HL-60 (cell line): ENCODE measurements around the gene FARSB.

ENCODE experiments used
- CTCF ChIP-seq: IDR thresholded peaks from one replicate; pipeline ENCODE4 v1.5.1; 2011; ENCODE audit warnings: low read length, control low read depth, inconsistent platforms; ENCODE audit not compliant: insufficient read depth
- POLR2AphosphoS5 ChIP-seq: IDR thresholded peaks from 2 replicates; pipeline ENCODE4 v1.6.1; 2012; ENCODE audit warnings: low read depth
- SPI1 ChIP-seq: IDR thresholded peaks from 2 replicates; pipeline ENCODE4 v1.6.1; 2012; ENCODE audit warnings: low read depth, mild to moderate bottlenecking, borderline replicate concordance
- TF ChIP-seq, protein P1 (sequence below): IDR thresholded peaks from 2 replicates; pipeline ENCODE4 v1.6.1; 2012; ENCODE audit warnings: low read depth; ENCODE audit not compliant: insufficient replicate concordance

GRCh38 chr2:222653280-222653679, 2.6 kb downstream of the FARSB start:
- TF ChIP-seq POLR2AphosphoS5 (no peak), CTCF (no peak), SPI1 (peak; percentile 59; the same call in 1 of the 2 replicates)
- TF ChIP-seq, protein P1, sequence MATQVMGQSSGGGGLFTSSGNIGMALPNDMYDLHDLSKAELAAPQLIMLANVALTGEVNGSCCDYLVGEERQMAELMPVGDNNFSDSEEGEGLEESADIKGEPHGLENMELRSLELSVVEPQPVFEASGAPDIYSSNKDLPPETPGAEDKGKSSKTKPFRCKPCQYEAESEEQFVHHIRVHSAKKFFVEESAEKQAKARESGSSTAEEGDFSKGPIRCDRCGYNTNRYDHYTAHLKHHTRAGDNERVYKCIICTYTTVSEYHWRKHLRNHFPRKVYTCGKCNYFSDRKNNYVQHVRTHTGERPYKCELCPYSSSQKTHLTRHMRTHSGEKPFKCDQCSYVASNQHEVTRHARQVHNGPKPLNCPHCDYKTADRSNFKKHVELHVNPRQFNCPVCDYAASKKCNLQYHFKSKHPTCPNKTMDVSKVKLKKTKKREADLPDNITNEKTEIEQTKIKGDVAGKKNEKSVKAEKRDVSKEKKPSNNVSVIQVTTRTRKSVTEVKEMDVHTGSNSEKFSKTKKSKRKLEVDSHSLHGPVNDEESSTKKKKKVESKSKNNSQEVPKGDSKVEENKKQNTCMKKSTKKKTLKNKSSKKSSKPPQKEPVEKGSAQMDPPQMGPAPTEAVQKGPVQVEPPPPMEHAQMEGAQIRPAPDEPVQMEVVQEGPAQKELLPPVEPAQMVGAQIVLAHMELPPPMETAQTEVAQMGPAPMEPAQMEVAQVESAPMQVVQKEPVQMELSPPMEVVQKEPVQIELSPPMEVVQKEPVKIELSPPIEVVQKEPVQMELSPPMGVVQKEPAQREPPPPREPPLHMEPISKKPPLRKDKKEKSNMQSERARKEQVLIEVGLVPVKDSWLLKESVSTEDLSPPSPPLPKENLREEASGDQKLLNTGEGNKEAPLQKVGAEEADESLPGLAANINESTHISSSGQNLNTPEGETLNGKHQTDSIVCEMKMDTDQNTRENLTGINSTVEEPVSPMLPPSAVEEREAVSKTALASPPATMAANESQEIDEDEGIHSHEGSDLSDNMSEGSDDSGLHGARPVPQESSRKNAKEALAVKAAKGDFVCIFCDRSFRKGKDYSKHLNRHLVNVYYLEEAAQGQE, result no peak
